Right atrium auricular region (tissue), 2 donors: ENCODE data around the gene EIF3K. TPM values are rescaled to one million over a fixed set of nuclear protein-coding genes. Genes with fewer than 3 reads are reported as not detected.
A peak's percentile ranks its signal among the peaks of the same experiment; 100 is the strongest.

ENCODE experiments used
- DNase-seq: peaks from one replicate; pipeline ENCODE4 v3.0.0-alpha.2; 2019; ENCODE audit warnings: low spot score
- H3K27ac ChIP-seq, 2 donors: fragments of 200-600 bp; sonication (generic); 1 replicate in 1 of 2; 2 replicates in 1 of 2; pipeline ENCODE4 v1.5.1; 2016 to 2019
- H3K27me3 ChIP-seq, 2 donors: fragments of 200-600 bp; sonication (generic); one replicate each; pipeline versions ENCODE4 v1.5.1 to v1.6.0; 2017 to 2019
- H3K36me3 ChIP-seq: fragments of 200-600 bp; sonication (generic); one replicate; pipeline ENCODE4 v1.5.1; 2016
- H3K4me1 ChIP-seq, 2 donors: fragments of 200-600 bp; sonication (generic); one replicate each; pipeline versions ENCODE4 v1.5.1 to v1.6.0; 2017 to 2019
- H3K4me3 ChIP-seq, 2 donors: fragments of 200-600 bp; sonication (generic); 1 replicate in 1 of 2; 2 replicates in 1 of 2; pipeline ENCODE4 v1.5.1; 2017 to 2019; ENCODE audit warnings: mild to moderate bottlenecking in 1 of 2, moderate library complexity in 1 of 2
- H3K9me3 ChIP-seq, 2 donors: fragments of 200-600 bp; sonication (generic); one replicate each; pipeline ENCODE4 v1.5.1; 2019
- CTCF ChIP-seq, 2 donors: fragments of 200-600 bp; sonication (generic); IDR thresholded peaks; one replicate each; pipeline ENCODE4 v1.5.1; 2019; ENCODE audit warnings: antibody characterized with exemption in 2 of 2
- total RNA-seq, 2 donors: library from RNA; depleted of rRNA; stranded (reverse); fragments of >200 nt; gene quantifications; one replicate each; pipeline ENCODE4 v1.1.0, GENCODE V29; 2016

EIF3K gene
- total RNA-seq, 2 donors from 2014 or later = 716 to 786 TPM

GRCh38 chr19:38674388-38675171, 55.6 kb downstream of the EIF3K start:
- Histone ChIP-seq H3K27me3 (no peaks in the 10 kb centered on the region), H3K4me3 (no peak overlapping the region), H3K36me3 (peaks cover 13% of the 10 kb centered on the region), H3K4me1 (peaks cover 0 to 92% of the 10 kb centered on the region in 2 donors), H3K27ac (peak overlapping the region; percentile 83 to 90), H3K9me3 (no peaks in the 10 kb centered on the region)
- TF ChIP-seq CTCF (IDR thresholded peaks at IDR 0.05) = no peak
- no peak for DNase-seq

DNA sequence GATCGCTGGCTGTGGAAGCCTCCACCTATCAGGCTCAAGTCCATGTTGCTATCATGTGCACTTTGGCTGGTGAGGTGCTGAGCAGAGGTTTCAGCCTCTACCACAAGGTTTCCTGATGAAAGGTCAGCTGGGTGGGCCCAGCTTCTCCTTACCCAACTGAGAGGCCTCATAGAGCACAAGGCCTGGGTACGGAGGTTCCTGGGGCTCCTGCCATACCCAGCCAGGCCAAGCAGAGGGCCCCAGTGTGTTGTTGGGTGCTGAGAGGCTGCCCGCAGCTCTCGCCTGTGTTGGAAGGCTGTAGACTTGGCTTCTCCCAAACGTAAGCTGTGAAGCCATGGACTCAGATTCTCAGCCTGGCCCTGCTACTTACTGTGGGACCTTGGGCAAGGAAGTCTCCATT, 56.6 kb downstream of the EIF3K start:
- Histone ChIP-seq H3K36me3 (peaks cover 16% of the 10 kb centered on the region), H3K4me3 (no peak overlapping the region), H3K4me1 (peaks cover 0 to 92% of the 10 kb centered on the region in 2 donors), H3K9me3 (no peaks in the 10 kb centered on the region), H3K27me3 (no peaks in the 10 kb centered on the region), H3K27ac (peak overlapping the region; percentile 83 to 90)
- DNase-seq = no peak
- no peak for TF ChIP-seq CTCF (IDR thresholded peaks at IDR 0.05)

DNA sequence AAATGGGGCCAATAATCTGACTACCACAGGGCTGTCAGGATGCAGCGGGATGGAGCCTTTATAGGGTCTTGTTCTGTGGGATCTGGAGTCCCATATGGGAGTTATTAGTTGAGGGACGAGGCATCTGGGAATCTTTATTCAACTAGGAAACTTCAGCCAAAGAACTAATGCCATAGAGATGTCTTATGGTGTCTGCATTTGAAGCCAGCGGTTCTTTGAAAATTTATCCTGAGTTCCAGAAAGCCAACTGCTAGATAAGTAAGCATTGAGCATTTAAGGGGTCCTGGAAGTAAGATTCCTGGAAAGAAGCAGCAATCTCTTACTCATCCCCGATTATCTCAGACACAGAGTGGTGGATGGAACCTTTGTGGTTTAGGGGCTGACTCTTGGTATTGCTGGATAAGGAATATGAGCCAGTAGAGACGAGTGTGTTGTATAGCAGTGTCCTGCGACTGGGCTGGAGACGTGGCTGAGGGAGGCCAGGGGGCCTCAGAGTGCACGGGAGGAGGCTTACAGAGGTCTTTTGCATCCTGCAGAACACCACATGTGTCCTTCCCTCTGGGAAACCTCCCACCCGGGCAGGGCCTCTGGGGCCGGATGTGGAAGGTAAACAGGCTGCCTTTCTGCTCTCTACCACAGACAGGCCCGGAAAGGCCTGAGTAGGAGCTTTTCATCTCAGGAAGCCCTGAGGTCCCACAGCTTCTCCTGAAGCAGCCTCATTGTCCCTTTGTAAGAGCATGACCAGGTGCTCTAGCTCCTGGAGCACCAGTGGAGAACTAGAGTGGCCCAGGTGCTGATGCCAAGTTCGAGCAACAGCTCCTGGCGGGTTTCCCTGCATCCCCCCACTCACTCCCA, 57.3 kb downstream of the EIF3K start:
- no peak for DNase-seq
- peak overlapping the region; percentile 83 to 90 for H3K27ac ChIP-seq
- no peaks in the 10 kb centered on the region for H3K9me3 ChIP-seq
- H3K36me3 ChIP-seq = peaks cover 16% of the 10 kb centered on the region
- peaks cover 0 to 92% of the 10 kb centered on the region in 2 donors for H3K4me1 ChIP-seq
- TF ChIP-seq CTCF (IDR thresholded peaks at IDR 0.05) = no peak
- H3K4me3 ChIP-seq = no peak overlapping the region
- no peaks in the 10 kb centered on the region for H3K27me3 ChIP-seq

DNA sequence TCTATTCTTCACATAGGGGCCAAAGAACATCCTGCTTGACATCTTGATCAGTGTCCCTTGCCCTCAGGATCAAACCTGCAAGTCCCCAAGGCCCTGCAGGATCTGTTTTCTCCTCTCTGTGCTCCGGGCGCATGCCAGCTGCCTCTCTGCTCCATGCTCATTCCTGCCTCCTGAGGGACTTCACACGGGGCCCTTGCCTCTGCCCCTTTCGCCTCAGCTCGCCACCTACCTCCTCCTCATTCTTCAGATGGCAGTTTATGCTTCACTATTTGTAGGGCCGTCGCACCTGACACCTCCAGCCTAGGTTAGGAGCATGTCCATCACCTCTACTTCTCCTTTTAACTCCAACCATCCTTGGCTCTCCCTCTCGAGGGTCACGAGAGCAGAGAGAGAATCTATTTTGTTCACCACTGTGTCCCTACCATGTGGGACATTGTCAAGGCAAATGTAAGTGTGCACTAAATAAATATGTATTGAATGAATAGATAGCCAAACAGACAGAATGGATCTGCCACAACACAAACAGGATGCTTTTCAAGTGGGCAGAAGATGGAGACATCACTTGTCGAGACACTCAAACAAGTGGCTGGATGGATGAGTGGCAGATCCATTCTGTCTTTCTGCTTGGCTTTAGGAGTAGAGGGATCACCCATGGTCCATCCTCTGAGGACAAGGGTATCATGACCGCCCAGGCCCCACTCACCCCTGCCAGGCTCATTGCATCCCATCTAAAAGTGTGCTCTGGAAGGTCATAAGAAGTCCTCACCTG, 58.1 kb downstream of the EIF3K start:
- TF ChIP-seq CTCF (IDR thresholded peaks at IDR 0.05) = no peak
- Histone ChIP-seq H3K27me3 (no peaks in the 10 kb centered on the region), H3K4me3 (no peak overlapping the region), H3K4me1 (peaks cover 0 to 92% of the 10 kb centered on the region in 2 donors), H3K36me3 (peaks cover 16% of the 10 kb centered on the region), H3K27ac (peak overlapping the region; percentile 83 to 90), H3K9me3 (no peaks in the 10 kb centered on the region)
- DNase-seq = no peak

DNA sequence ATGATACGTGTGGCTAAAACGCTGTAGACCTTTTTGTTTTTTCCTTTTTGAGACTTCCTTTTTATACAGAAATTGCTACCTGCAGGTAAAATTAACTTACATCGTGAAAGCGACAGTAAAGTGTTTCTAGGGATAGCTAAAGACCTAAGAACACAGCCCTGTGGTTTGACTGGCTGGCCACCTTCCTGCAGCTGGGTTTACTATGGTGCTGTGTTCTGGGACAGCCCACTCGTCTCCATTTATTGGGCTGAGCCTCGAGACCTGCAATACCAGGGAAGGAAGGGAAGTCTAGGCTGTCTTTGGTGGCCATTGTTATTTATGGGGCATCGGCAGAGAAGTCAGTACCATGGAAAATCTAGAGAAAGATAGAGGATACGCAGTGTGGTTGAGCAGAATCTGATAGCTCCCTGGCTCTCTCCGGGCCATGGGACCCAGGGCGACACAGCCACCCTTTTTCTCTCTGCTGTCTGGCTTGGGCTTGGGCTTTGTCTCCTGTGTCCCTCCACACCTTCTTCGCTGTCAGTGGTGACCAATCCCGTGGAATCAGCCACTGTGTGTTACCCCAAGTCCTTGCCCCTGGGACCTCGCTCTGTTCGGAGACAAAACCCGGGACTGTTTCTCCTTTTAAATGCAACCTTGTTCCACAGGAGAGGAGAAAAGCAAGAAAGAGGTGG, 59.4 kb downstream of the EIF3K start:
- Histone ChIP-seq H3K4me1 (peaks cover 0 to 94% of the 10 kb centered on the region in 2 donors), H3K27ac (peak overlapping the region; percentile 83 to 90), H3K36me3 (peaks cover 16% of the 10 kb centered on the region), H3K27me3 (no peaks in the 10 kb centered on the region), H3K4me3 (no peak overlapping the region), H3K9me3 (no peaks in the 10 kb centered on the region)
- no peak for DNase-seq
- TF ChIP-seq CTCF (IDR thresholded peaks at IDR 0.05) = no peak
